Activated B cell treated with CpG ODN at 0.5 μM for 24 hours (primary cell): ENCODE data around the gene DGKI. TPM values are rescaled to one million over a fixed set of nuclear protein-coding genes. Genes with fewer than 3 reads are reported as not detected.

ENCODE experiments used
- ATAC-seq: fragments of 200-7000 bp; cut with Tn5 transposase; one replicate; pipeline ENCODE4 v1.10.0; 2021; ENCODE audit warnings: low read depth, mild to moderate bottlenecking, moderate library complexity
- CTCF ChIA-PET: fragments of 350-600 bp; sonication (Branson Sonifier 250); formaldehyde crosslinking; loops from one replicate; lab custom pipeline; 2021; ENCODE audit warnings: antibody characterized with exemption; lab: Charles Lee
- POLR2A ChIA-PET: fragments of 350-600 bp; sonication (Branson Sonifier 250); formaldehyde crosslinking; loops from one replicate; lab custom pipeline; 2021; ENCODE audit warnings: antibody characterized with exemption; lab: Charles Lee
- DNase-seq: peaks from one replicate; pipeline ENCODE4 v3.0.0; 2022
- H3K27ac Mint-ChIP-seq: one replicate; pipeline ENCODE4 v1.8.0; 2020; ENCODE audit warnings: mixed read lengths
- H3K27me3 Mint-ChIP-seq: one replicate; pipeline ENCODE4 v1.8.0; 2021; ENCODE audit warnings: mixed read lengths
- H3K36me3 Mint-ChIP-seq: one replicate; pipeline ENCODE4 v1.8.0; 2021; ENCODE audit warnings: low read depth, mixed read lengths
- H3K4me1 Mint-ChIP-seq: one replicate; pipeline ENCODE4 v1.8.0; 2021; ENCODE audit warnings: mixed read lengths
- H3K4me3 Mint-ChIP-seq: one replicate; pipeline ENCODE4 v1.8.0; 2020; ENCODE audit warnings: mild to moderate bottlenecking, mixed read lengths
- H3K9me3 Mint-ChIP-seq: one replicate; pipeline ENCODE4 v1.8.0; 2020; ENCODE audit warnings: mixed read lengths
- CTCF ChIP-seq: fragments of 200-600 bp; IDR thresholded peaks from one replicate; pipeline ENCODE4 v1.8.0; 2022; ENCODE audit warnings: antibody characterized with exemption, mild to moderate bottlenecking
- intact Hi-C: fragments of 100-400 bp; cut with micrococcal nuclease; formaldehyde crosslinking; loops from one replicate; pipeline ENCODE4 v1.15.1; 2024
- total RNA-seq: library from RNA; stranded (reverse); gene quantifications from 2 replicates; pipeline ENCODE4 v1.2.3, GENCODE V29; 2022

Gene DGKI
- total RNA-seq, 1 donor from 2014 or later = not detected

- DNase-seq (no peak), ATAC-seq (no peak)
- H3K27ac Mint-ChIP-seq = no peak overlapping the region
- CTCF ChIA-PET = no interaction called here
- H3K36me3 Mint-ChIP-seq = no peaks in the 10 kb centered on the region
- intact Hi-C loops = no loop called here
- no peaks in the 10 kb centered on the region for H3K27me3 Mint-ChIP-seq
- no peak for TF ChIP-seq CTCF
- no peak overlapping the region for H3K4me3 Mint-ChIP-seq
- POLR2A ChIA-PET = no interaction called here
- no peaks in the 10 kb centered on the region for H3K4me1 Mint-ChIP-seq
- no peaks in the 10 kb centered on the region for H3K9me3 Mint-ChIP-seq
Observed at GRCh38 chr7:137390076-137390475, 456.7 kb downstream of the DGKI start.

- intact Hi-C loops = no loop called here
- no peaks in the 10 kb centered on the region for H3K27me3 Mint-ChIP-seq
Observed at GRCh38 chr7:137388916-137389315, 457.9 kb downstream of the DGKI start.

GRCh38 chr7:137386966-137387365 is 459.8 kb downstream of the DGKI start:
- no peaks in the 10 kb centered on the region for H3K36me3 Mint-ChIP-seq
- intact Hi-C loops = no loop called here
- POLR2A ChIA-PET = no interaction called here
- no peaks in the 10 kb centered on the region for H3K27me3 Mint-ChIP-seq
- no peak for ATAC-seq
- no peak overlapping the region for H3K4me3 Mint-ChIP-seq
- no peaks in the 10 kb centered on the region for H3K4me1 Mint-ChIP-seq
- no peaks in the 10 kb centered on the region for H3K9me3 Mint-ChIP-seq
- CTCF ChIA-PET = no interaction called here
- no peak for TF ChIP-seq CTCF
- DNase-seq = no peak
- H3K27ac Mint-ChIP-seq = no peak overlapping the region

More at GRCh38 chr7:137388916-137389315, 457.9 kb downstream of the DGKI start:
- ChIA-PET CTCF (no interaction called here), POLR2A (no interaction called here)
- no peak for TF ChIP-seq CTCF
- no peaks in the 10 kb centered on the region for H3K4me1 Mint-ChIP-seq
- DNase-seq (no peak), ATAC-seq (no peak)
- H3K4me3 Mint-ChIP-seq = no peak overlapping the region
- no peaks in the 10 kb centered on the region for H3K36me3 Mint-ChIP-seq
- no peaks in the 10 kb centered on the region for H3K9me3 Mint-ChIP-seq
- no peak overlapping the region for H3K27ac Mint-ChIP-seq

- Mint-ChIP-seq H3K4me1 (no peaks in the 10 kb centered on the region), H3K4me3 (no peak overlapping the region), H3K27ac (no peak overlapping the region), H3K27me3 (no peaks in the 10 kb centered on the region), H3K9me3 (peaks cover 5% of the 10 kb centered on the region), H3K36me3 (no peaks in the 10 kb centered on the region)
- POLR2A ChIA-PET = no interaction called here
- ATAC-seq = no peak
- intact Hi-C loops = no loop called here
- no peak for TF ChIP-seq CTCF
- CTCF ChIA-PET = no interaction called here
- DNase-seq = no peak
Observed at GRCh38 chr7:137381045-137381444, 465.7 kb downstream of the DGKI start.

- Mint-ChIP-seq H3K27ac (no peak overlapping the region), H3K9me3 (peaks cover 6% of the 10 kb centered on the region), H3K36me3 (no peaks in the 10 kb centered on the region), H3K27me3 (no peaks in the 10 kb centered on the region), H3K4me3 (no peak overlapping the region), H3K4me1 (no peaks in the 10 kb centered on the region)
- intact Hi-C loops = no loop called here
- ChIA-PET CTCF (no interaction called here), POLR2A (no interaction called here)
- DNase-seq = no peak
- TF ChIP-seq CTCF = no peak
- ATAC-seq = no peak
Observed at GRCh38 chr7:137373507-137373906, 473.3 kb downstream of the DGKI start.
